Measurements from ENCODE around the gene UFC1. TPM values are rescaled to one million over a fixed set of nuclear protein-coding genes. Genes with fewer than 3 reads are reported as not detected.

The UFC1 gene
- total and polyA plus RNA-seq, 7 donors = 56.6 to 141 (median 76.2) TPM

GRCh38 chr1:161177112-161177935 lies 23.5 kb downstream of the UFC1 start, which contains the start of gene B4GALT3:
TSS of gene B4GALT3 (minus strand) at chr1:161177507. CDS start at chr1:161176060, 1,447 bp downstream.
- intact Hi-C loops (cut with DNase I) = loop anchor here in 1 of 2 donors (1.0 kb wide), 2 partner anchors 12 to 45 kb away; partner anchors contain the start of gene DEDD
- Histone ChIP-seq H3K9me3 (no peaks in the 10 kb centered on the region), H3K36me3 (ENCODE audit: insufficient read depth in 1 of 2, low read depth in 1 of 2) (peaks cover 6 to 41% of the 10 kb centered on the region in 2 donors), H3K27ac (peak within 1 kb of the TSS; percentile 91), H3K4me3 (peak within 1 kb of the TSS; percentile 77), H3K4me1 (peaks cover 22% of the 10 kb centered on the region), H3K27me3 (ENCODE audit: insufficient read depth in 3 of 3, low read length in 2 of 3) (no peaks in the 10 kb centered on the region)
- WGBS, 3 donors = 5 to 7% (median 5%) methylated on average over 42 to 50 of the region's 50 CpGs
- TF ChIP-seq, protein P1, sequence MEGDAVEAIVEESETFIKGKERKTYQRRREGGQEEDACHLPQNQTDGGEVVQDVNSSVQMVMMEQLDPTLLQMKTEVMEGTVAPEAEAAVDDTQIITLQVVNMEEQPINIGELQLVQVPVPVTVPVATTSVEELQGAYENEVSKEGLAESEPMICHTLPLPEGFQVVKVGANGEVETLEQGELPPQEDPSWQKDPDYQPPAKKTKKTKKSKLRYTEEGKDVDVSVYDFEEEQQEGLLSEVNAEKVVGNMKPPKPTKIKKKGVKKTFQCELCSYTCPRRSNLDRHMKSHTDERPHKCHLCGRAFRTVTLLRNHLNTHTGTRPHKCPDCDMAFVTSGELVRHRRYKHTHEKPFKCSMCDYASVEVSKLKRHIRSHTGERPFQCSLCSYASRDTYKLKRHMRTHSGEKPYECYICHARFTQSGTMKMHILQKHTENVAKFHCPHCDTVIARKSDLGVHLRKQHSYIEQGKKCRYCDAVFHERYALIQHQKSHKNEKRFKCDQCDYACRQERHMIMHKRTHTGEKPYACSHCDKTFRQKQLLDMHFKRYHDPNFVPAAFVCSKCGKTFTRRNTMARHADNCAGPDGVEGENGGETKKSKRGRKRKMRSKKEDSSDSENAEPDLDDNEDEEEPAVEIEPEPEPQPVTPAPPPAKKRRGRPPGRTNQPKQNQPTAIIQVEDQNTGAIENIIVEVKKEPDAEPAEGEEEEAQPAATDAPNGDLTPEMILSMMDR (IDR thresholded peaks at IDR 0.05) = peak; percentile 18
- DNase-seq (peak; percentile 91 to 95), ATAC-seq (peak; percentile 97 to 99 (median 98))

DNA sequence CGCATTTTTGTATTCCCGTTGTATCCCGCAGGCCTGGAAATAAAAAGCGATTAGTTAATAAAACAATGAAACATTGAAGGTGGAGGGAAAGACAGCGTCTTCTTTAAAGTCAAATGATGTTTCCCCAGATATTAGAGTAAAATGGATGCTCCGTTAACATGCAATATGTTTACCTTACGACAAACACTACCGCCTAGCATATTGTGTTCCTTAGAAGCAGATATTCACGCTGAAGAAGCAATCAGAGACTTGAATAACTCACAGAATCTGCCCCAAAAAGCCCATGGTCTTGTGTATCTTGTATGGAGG lies 24.1 kb downstream of the UFC1 start:
- no peaks in the 10 kb centered on the region for H3K9me3 ChIP-seq
- 67 to 78% (median 72%) methylated on average over 9 of the region's 9 CpGs for WGBS, 3 donors
- TF ChIP-seq, protein P1 (IDR thresholded peaks at IDR 0.05) = no peak
- H3K4me3 ChIP-seq = peak overlapping the region; percentile 77
- H3K27me3 ChIP-seq (ENCODE audit: insufficient read depth in 3 of 3, low read length in 2 of 3) = no peaks in the 10 kb centered on the region
- intact Hi-C loops (cut with DNase I) = loop anchor here in 1 of 2 donors (1.0 kb wide), 2 partner anchors 11 to 46 kb away; partner anchors contain the start of gene DEDD
- DNase-seq = no peak
- H3K27ac ChIP-seq = peak overlapping the region; percentile 91
- no peak for ATAC-seq
- peaks cover 6 to 35% of the 10 kb centered on the region in 2 donors for H3K36me3 ChIP-seq (ENCODE audit: insufficient read depth in 1 of 2, low read depth in 1 of 2)
- H3K4me1 ChIP-seq = peaks cover 16% of the 10 kb centered on the region

- H3K36me3 ChIP-seq (ENCODE audit: insufficient read depth in 1 of 2, low read depth in 1 of 2) = peaks cover 0 to 17% of the 10 kb centered on the region in 2 donors
- WGBS, 3 donors = 93 to 98% (median 96%) methylated on average over 3 of the region's 3 CpGs
- H3K9me3 ChIP-seq = no peaks in the 10 kb centered on the region
- no peaks in the 10 kb centered on the region for H3K27me3 ChIP-seq (ENCODE audit: insufficient read depth in 3 of 3, low read length in 2 of 3)
- DNase-seq = peak in 1 of 2 donors; percentile 2
- H3K4me3 ChIP-seq = no peak overlapping the region
- TF ChIP-seq, protein P1 (IDR thresholded peaks at IDR 0.05) = no peak
- intact Hi-C loops (cut with DNase I) = no loop called here
- H3K27ac ChIP-seq = no peak overlapping the region
- H3K4me1 ChIP-seq = peaks cover 17% of the 10 kb centered on the region
- no peak for ATAC-seq
Observed at GRCh38 chr1:161179698-161180097, 25.9 kb downstream of the UFC1 start.

GRCh38 chr1:161180639-161181038 lies 26.9 kb downstream of the UFC1 start:
- intact Hi-C loops (cut with DNase I) = no loop called here
- WGBS, 3 donors = 52 to 75% (median 53%) methylated on average over 1 of the region's 1 CpG
- Histone ChIP-seq H3K9me3 (no peaks in the 10 kb centered on the region), H3K36me3 (ENCODE audit: insufficient read depth in 1 of 2, low read depth in 1 of 2) (peaks cover 0 to 8% of the 10 kb centered on the region in 2 donors), H3K27me3 (ENCODE audit: insufficient read depth in 3 of 3, low read length in 2 of 3) (no peaks in the 10 kb centered on the region), H3K4me1 (peaks cover 21% of the 10 kb centered on the region), H3K27ac (no peak overlapping the region), H3K4me3 (no peak overlapping the region)
- TF ChIP-seq, protein P1 (IDR thresholded peaks at IDR 0.05) = peak; percentile 7
- ATAC-seq (no peak), DNase-seq (no peak)
